PC-9 (cell line): ENCODE data around the gene NVL. TPM values are rescaled to one million over a fixed set of nuclear protein-coding genes. Genes with fewer than 3 reads are reported as not detected.
"Not testable (repeated sequence)": the region's sequence is repeated elsewhere in the genome, so short reads cannot be mapped to it uniquely, and the experiment has no call there.

Experiments
- BruUV-seq: library from RNA; stranded (reverse); fragments of 400-500 nt; replicated peaks from 2 replicates; lab custom pipeline; 2021; lab: Mats Ljungman, UMichigan
- CTCF ChIA-PET: fragments of 300-600 bp; sonication (Branson Sonifier 250); formaldehyde crosslinking; loops from one replicate; lab custom pipeline; 2022; ENCODE audit warnings: antibody characterized with exemption; lab: Charles Lee
- POLR2A ChIA-PET: fragments of 300-600 bp; sonication (Branson Sonifier 250); formaldehyde crosslinking; loops from one replicate; lab custom pipeline; 2022; ENCODE audit warnings: antibody characterized with exemption; ENCODE audit not compliant: unreplicated experiment; lab: Charles Lee
- DNase-seq, 2 experiments: peaks; one replicate each; pipeline versions ENCODE4 v3.0.0 to v3.0.0-alpha.2; 2015 to 2022; ENCODE audit warnings: mixed read lengths in 1 of 2
- H2AFZ ChIP-seq: fragments of 200-600 bp; sonication (generic); 2 replicates; pipeline ENCODE4 v1.8.1; 2017; ENCODE audit warnings: antibody characterized with exemption
- H3F3A ChIP-seq: fragments of 200-600 bp; sonication (generic); 2 replicates; pipeline ENCODE4 v1.8.1; 2017; ENCODE audit warnings: antibody characterized with exemption, mild to moderate bottlenecking, low read depth; ENCODE audit not compliant: insufficient read depth
- H3K27ac ChIP-seq: fragments of 200-600 bp; sonication (generic); 2 replicates; pipeline ENCODE4 v1.6.1; 2016; ENCODE audit warnings: mixed run types
- H3K27me3 ChIP-seq: fragments of 200-600 bp; sonication (generic); 2 replicates; pipeline ENCODE4 v1.6.1; 2016; ENCODE audit warnings: low read depth, mixed run types; ENCODE audit not compliant: insufficient read depth
- H3K36me3 ChIP-seq: fragments of 200-600 bp; sonication (generic); 2 replicates; pipeline ENCODE4 v1.6.1; 2016; ENCODE audit warnings: low read depth, mixed run types
- H3K4me1 ChIP-seq: fragments of 200-600 bp; sonication (generic); replicated peaks from 2 replicates; pipeline ENCODE4 v1.6.1; 2016; ENCODE audit warnings: mixed run types; ENCODE audit not compliant: insufficient read depth
- H3K4me2 ChIP-seq: fragments of 200-600 bp; sonication (generic); 2 replicates; pipeline ENCODE4 v1.6.1; 2017; ENCODE audit warnings: mixed run types
- H3K4me3 ChIP-seq: fragments of 200-600 bp; sonication (generic); 2 replicates; pipeline ENCODE4 v1.6.1; 2016; ENCODE audit warnings: mixed run types
- H3K79me2 ChIP-seq: fragments of 200-600 bp; sonication (generic); 2 replicates; pipeline ENCODE4 v1.6.1; 2017; ENCODE audit warnings: low read depth, mixed run types
- H3K9me2 ChIP-seq: fragments of 200-600 bp; sonication (generic); 2 replicates; pipeline ENCODE4 v1.8.1; 2017; ENCODE audit warnings: mild to moderate bottlenecking; ENCODE audit not compliant: insufficient read depth
- H3K9me3 ChIP-seq: fragments of 200-600 bp; sonication (generic); 2 replicates; pipeline ENCODE4 v1.8.1; 2016; ENCODE audit warnings: low read depth; ENCODE audit not compliant: insufficient read depth
- H4K20me1 ChIP-seq: fragments of 200-600 bp; sonication (generic); 2 replicates; pipeline ENCODE4 v1.8.1; 2017; ENCODE audit not compliant: insufficient read depth
- EZH2 ChIP-seq: fragments of 200-600 bp; sonication (generic); IDR thresholded peaks from 2 replicates; pipeline ENCODE4 v1.8.0; 2017; ENCODE audit warnings: antibody characterized with exemption, low read depth
- intact Hi-C: fragments of 100-400 bp; cut with micrococcal nuclease; formaldehyde crosslinking; loops from one replicate; pipeline ENCODE4 v1.10.0; 2022; ENCODE audit not compliant: unreplicated experiment
- total RNA-seq: library from RNA; stranded (reverse); gene quantifications from 2 replicates; pipeline ENCODE4 v1.2.3, GENCODE V29; 2021
- TF ChIP-seq, protein P1 (sequence below): fragments of 200-600 bp; sonication (generic); conservative IDR thresholded peaks from 2 replicates; pipeline ENCODE4 v1.6.1; 2017; ENCODE audit warnings: mixed run types, antibody characterized with exemption, mild to moderate bottlenecking, moderate library complexity

The NVL gene
- total RNA-seq, 1 experiment from 2014 or later = 36.1 TPM

GRCh38 chr1:224317383-224318045 lies 12.5 kb downstream of the NVL start:
- Histone ChIP-seq H3K79me2 (peaks cover 7% of the 10 kb centered on the region; the same call in 1 of the 2 replicates), H2AFZ (no peak overlapping the region), H3K36me3 (peaks cover 25% of the 10 kb centered on the region; the same call in 1 of the 2 replicates), H3K9me3 (no peaks in the 10 kb centered on the region), H4K20me1 (0 out of 2 replicates have a peak, but pooled peaks cover 4% of the 10 kb centered on the region), H3K4me1 (no peaks in the 10 kb centered on the region), H3F3A (no peaks in the 10 kb centered on the region), H3K27ac (no peak overlapping the region), H3K9me2 (no peaks in the 10 kb centered on the region), H3K27me3 (no peaks in the 10 kb centered on the region), H3K4me2 (no peak overlapping the region), H3K4me3 (no peak overlapping the region)
- no TSS peak for BruUV-seq
- no peak for DNase-seq
- POLR2A ChIA-PET = interaction anchor here (0.6 kb wide), 1 partner anchor 58 kb away, joined by 6 read pairs; no protein-coding TSS in a partner anchor
- intact Hi-C loops = no loop called here
- CTCF ChIA-PET = interaction anchor here (0.6 kb wide), 1 partner anchor 172 kb away, joined by 3 read pairs; no protein-coding TSS in a partner anchor
- TF ChIP-seq EZH2 = no peak
- TF ChIP-seq, protein P1, sequence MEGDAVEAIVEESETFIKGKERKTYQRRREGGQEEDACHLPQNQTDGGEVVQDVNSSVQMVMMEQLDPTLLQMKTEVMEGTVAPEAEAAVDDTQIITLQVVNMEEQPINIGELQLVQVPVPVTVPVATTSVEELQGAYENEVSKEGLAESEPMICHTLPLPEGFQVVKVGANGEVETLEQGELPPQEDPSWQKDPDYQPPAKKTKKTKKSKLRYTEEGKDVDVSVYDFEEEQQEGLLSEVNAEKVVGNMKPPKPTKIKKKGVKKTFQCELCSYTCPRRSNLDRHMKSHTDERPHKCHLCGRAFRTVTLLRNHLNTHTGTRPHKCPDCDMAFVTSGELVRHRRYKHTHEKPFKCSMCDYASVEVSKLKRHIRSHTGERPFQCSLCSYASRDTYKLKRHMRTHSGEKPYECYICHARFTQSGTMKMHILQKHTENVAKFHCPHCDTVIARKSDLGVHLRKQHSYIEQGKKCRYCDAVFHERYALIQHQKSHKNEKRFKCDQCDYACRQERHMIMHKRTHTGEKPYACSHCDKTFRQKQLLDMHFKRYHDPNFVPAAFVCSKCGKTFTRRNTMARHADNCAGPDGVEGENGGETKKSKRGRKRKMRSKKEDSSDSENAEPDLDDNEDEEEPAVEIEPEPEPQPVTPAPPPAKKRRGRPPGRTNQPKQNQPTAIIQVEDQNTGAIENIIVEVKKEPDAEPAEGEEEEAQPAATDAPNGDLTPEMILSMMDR = no peak

- no peaks in the 10 kb centered on the region for H3K4me1 ChIP-seq
- H2AFZ ChIP-seq = no peak overlapping the region
- intact Hi-C loops = no loop called here
- POLR2A ChIA-PET = no interaction called here
- H4K20me1 ChIP-seq = 0 out of 2 replicates have a peak, but pooled peaks cover 4% of the 10 kb centered on the region
- no peaks in the 10 kb centered on the region for H3K79me2 ChIP-seq
- no peaks in the 10 kb centered on the region; the same call in 1 of the 2 replicates for H3K9me3 ChIP-seq
- H3K9me2 ChIP-seq = no peaks in the 10 kb centered on the region
- no peaks in the 10 kb centered on the region; the same call in 1 of the 2 replicates for H3F3A ChIP-seq
- CTCF ChIA-PET = interaction anchor here (0.6 kb wide), 1 partner anchor 22 kb away, joined by 3 read pairs; no protein-coding TSS in a partner anchor
- H3K4me3 ChIP-seq = no peak overlapping the region
- no peak overlapping the region for H3K27ac ChIP-seq
- no peak for DNase-seq
- TF ChIP-seq, protein P1 = no peak
- no peak for TF ChIP-seq EZH2
- no peak overlapping the region for H3K4me2 ChIP-seq
- H3K36me3 ChIP-seq = peaks cover 24% of the 10 kb centered on the region
- no TSS peak for BruUV-seq
- H3K27me3 ChIP-seq = no peaks in the 10 kb centered on the region
These were observed 17.9 kb downstream of the NVL start for GRCh38 chr1:224312025-224312424.

DNA sequence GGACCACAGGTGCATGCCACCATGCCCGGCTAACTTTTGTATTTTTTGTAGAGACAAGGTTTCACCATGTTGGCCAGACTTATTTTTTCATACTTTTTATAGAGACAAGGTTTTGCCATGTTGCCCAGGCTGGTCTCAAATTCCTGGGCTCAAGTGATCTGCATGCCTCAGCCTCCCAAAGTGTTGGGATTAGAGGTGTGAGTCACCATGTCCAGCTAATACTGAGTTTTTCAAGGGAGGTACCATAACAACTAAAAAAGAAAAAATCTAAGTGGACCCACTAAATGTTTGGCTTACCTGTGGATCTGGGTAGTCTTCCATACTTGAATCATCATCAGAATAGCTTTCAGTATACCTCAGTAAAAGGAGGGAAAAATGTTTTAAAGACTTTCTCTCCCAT lies 18.5 kb downstream of the NVL start:
- H3K4me2 ChIP-seq, H3K27me3 ChIP-seq, H3K4me3 ChIP-seq, H3F3A ChIP-seq, H4K20me1 ChIP-seq, H3K9me3 ChIP-seq, POLR2A ChIA-PET, H3K79me2 ChIP-seq, DNase-seq, CTCF ChIA-PET, H3K9me2 ChIP-seq, BruUV-seq, H3K27ac ChIP-seq, intact Hi-C loops, H2AFZ ChIP-seq, H3K4me1 ChIP-seq: not testable (repeated sequence)
- H3K36me3 ChIP-seq = peaks cover 25% of the 10 kb centered on the region
